HepG2 (cell line): ENCODE measurements around the gene SHISAL1.

Experiments used
- HNF4A ChIP-seq: sonication (generic); formaldehyde crosslinking; IDR thresholded peaks from 2 replicates; pipeline ENCODE4 v1.4.0; 2020; ENCODE audit warnings: missing genetic modification reagents
- HNRNPUL1 ChIP-seq: fragments of 200-400 bp; formaldehyde crosslinking; IDR thresholded peaks from 2 replicates; pipeline ENCODE4 v1.6.1; 2017; ENCODE audit warnings: low read depth, mild to moderate bottlenecking, low read length, moderate library complexity
- NAIF1 ChIP-seq: sonication (generic); formaldehyde crosslinking; IDR thresholded peaks from 2 replicates; pipeline ENCODE4 v1.5.0; 2020; ENCODE audit warnings: mild to moderate bottlenecking, missing genetic modification reagents, borderline replicate concordance
- STAG1 ChIP-seq: sonication (generic); formaldehyde crosslinking; IDR thresholded peaks from 2 replicates; pipeline ENCODE4 v1.4.0; 2020; ENCODE audit warnings: missing genetic modification reagents
- TARDBP ChIP-seq: sonication (generic); formaldehyde crosslinking; IDR thresholded peaks from 2 replicates; pipeline ENCODE4 v1.8.0; 2022; ENCODE audit warnings: mild to moderate bottlenecking, missing genetic modification reagents
- TGIF2 ChIP-seq: IDR thresholded peaks from 2 replicates; pipeline ENCODE4 v1.6.1; 2016; ENCODE audit warnings: control low read depth, missing compliant biosample characterization
- ZFP36L1 ChIP-seq: sonication (generic); formaldehyde crosslinking; IDR thresholded peaks from 2 replicates; pipeline ENCODE4 v1.8.0; 2022; ENCODE audit warnings: mild to moderate bottlenecking, missing genetic modification reagents, moderate library complexity
- TF ChIP-seq, protein P1 (sequence below): sonication (generic); formaldehyde crosslinking; conservative IDR thresholded peaks from 2 replicates; pipeline ENCODE4 v1.8.0; 2022; ENCODE audit warnings: mild to moderate bottlenecking, moderate library complexity, missing genetic modification reagents
- TF ChIP-seq, protein P2 (sequence below): IDR thresholded peaks from 2 replicates; pipeline ENCODE4 v1.6.1; 2016; ENCODE audit warnings: control low read depth
- TF ChIP-seq, protein P3 (sequence below): sonication (generic); formaldehyde crosslinking; IDR thresholded peaks from 2 replicates; pipeline ENCODE4 v1.5.0; 2020; ENCODE audit warnings: mild to moderate bottlenecking, missing genetic modification reagents, moderate library complexity
- TF ChIP-seq, protein P4 (sequence below): sonication (generic); IDR thresholded peaks from 2 replicates; pipeline ENCODE4 v1.6.1; 2016; ENCODE audit warnings: low read depth, borderline replicate concordance

DNA sequence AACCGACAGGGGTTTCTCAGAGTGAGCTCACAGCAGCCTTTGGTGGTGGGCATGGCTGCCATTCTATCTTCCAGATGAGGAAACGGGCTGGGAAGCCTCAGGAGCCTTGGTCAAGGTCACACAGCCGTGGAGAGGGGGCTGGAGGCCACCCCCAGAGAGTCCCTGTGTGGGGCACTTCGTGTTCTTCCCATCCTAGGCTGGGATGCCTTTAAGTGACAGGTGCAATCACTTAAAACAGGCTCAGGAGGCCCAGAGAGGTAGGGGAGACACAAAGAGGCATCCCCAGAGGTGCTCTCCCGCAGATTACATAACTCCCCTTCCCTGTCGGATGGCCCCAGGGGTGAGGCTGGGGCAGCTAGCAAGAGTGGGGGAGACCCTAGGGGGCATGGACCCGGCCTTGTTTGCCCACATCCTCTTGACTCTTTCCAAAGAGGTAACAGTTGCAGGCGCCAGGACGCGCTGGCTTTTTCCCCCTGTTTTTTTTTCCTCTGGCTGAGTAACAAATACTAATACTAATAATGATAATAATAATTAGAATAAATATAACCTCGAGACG, 17.5 kb upstream of the SHISAL1 start:
- TF ChIP-seq TGIF2, result no peak
- TF ChIP-seq STAG1, result no peak
- TF ChIP-seq, protein P1, sequence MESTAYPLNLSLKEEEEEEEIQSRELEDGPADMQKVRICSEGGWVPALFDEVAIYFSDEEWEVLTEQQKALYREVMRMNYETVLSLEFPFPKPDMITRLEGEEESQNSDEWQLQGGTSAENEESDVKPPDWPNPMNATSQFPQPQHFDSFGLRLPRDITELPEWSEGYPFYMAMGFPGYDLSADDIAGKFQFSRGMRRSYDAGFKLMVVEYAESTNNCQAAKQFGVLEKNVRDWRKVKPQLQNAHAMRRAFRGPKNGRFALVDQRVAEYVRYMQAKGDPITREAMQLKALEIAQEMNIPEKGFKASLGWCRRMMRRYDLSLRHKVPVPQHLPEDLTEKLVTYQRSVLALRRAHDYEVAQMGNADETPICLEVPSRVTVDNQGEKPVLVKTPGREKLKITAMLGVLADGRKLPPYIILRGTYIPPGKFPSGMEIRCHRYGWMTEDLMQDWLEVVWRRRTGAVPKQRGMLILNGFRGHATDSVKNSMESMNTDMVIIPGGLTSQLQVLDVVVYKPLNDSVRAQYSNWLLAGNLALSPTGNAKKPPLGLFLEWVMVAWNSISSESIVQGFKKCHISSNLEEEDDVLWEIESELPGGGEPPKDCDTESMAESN, result no peak
- TF ChIP-seq, protein P2, sequence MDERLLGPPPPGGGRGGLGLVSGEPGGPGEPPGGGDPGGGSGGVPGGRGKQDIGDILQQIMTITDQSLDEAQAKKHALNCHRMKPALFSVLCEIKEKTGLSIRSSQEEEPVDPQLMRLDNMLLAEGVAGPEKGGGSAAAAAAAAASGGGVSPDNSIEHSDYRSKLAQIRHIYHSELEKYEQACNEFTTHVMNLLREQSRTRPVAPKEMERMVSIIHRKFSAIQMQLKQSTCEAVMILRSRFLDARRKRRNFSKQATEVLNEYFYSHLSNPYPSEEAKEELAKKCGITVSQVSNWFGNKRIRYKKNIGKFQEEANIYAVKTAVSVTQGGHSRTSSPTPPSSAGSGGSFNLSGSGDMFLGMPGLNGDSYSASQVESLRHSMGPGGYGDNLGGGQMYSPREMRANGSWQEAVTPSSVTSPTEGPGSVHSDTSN (CRISPR knock-in tag), result no peak
- TF ChIP-seq NAIF1 (CRISPR knock-in tag), result no peak
- TF ChIP-seq ZFP36L1 (CRISPR knock-in tag), result no peak
- no peak for TF ChIP-seq HNRNPUL1
- TF ChIP-seq, protein P3, sequence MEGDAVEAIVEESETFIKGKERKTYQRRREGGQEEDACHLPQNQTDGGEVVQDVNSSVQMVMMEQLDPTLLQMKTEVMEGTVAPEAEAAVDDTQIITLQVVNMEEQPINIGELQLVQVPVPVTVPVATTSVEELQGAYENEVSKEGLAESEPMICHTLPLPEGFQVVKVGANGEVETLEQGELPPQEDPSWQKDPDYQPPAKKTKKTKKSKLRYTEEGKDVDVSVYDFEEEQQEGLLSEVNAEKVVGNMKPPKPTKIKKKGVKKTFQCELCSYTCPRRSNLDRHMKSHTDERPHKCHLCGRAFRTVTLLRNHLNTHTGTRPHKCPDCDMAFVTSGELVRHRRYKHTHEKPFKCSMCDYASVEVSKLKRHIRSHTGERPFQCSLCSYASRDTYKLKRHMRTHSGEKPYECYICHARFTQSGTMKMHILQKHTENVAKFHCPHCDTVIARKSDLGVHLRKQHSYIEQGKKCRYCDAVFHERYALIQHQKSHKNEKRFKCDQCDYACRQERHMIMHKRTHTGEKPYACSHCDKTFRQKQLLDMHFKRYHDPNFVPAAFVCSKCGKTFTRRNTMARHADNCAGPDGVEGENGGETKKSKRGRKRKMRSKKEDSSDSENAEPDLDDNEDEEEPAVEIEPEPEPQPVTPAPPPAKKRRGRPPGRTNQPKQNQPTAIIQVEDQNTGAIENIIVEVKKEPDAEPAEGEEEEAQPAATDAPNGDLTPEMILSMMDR (CRISPR knock-in tag), result no peak
- TF ChIP-seq TARDBP (CRISPR knock-in tag), result no peak
- no peak for TF ChIP-seq HNF4A (CRISPR knock-in tag)
- TF ChIP-seq, protein P4, sequence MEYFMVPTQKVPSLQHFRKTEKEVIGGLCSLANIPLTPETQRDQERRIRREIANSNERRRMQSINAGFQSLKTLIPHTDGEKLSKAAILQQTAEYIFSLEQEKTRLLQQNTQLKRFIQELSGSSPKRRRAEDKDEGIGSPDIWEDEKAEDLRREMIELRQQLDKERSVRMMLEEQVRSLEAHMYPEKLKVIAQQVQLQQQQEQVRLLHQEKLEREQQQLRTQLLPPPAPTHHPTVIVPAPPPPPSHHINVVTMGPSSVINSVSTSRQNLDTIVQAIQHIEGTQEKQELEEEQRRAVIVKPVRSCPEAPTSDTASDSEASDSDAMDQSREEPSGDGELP, result no peak
